ENCODE measurements around the gene EMC8. TPM values are rescaled to one million over a fixed set of nuclear protein-coding genes. Genes with fewer than 3 reads are reported as not detected.

The EMC8 gene
- total RNA-seq, 2 donors from 2014 or later: 30.2 to 38.8 TPM

GRCh38 chr16:85835227-85835751 lies 35.9 kb upstream of the EMC8 start:
- no peaks in the 10 kb centered on the region for H3K9me3 ChIP-seq
- no peak for DNase-seq (ENCODE audit: low spot score)
- no peaks in the 10 kb centered on the region for H3K4me1 ChIP-seq (replicated peaks)
- peaks cover 5% of the 10 kb centered on the region for H3K27me3 ChIP-seq (replicated peaks; ENCODE audit: insufficient read depth)
- WGBS: 47% methylated on average over 21 of the region's 21 CpGs
- H3K4me3 ChIP-seq: no peak overlapping the region
- intact Hi-C loops (cut with DNase I): no loop called here
- H3K27ac ChIP-seq: no peak overlapping the region
- TF ChIP-seq, protein P1, sequence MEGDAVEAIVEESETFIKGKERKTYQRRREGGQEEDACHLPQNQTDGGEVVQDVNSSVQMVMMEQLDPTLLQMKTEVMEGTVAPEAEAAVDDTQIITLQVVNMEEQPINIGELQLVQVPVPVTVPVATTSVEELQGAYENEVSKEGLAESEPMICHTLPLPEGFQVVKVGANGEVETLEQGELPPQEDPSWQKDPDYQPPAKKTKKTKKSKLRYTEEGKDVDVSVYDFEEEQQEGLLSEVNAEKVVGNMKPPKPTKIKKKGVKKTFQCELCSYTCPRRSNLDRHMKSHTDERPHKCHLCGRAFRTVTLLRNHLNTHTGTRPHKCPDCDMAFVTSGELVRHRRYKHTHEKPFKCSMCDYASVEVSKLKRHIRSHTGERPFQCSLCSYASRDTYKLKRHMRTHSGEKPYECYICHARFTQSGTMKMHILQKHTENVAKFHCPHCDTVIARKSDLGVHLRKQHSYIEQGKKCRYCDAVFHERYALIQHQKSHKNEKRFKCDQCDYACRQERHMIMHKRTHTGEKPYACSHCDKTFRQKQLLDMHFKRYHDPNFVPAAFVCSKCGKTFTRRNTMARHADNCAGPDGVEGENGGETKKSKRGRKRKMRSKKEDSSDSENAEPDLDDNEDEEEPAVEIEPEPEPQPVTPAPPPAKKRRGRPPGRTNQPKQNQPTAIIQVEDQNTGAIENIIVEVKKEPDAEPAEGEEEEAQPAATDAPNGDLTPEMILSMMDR (IDR thresholded peaks at IDR 0.05): no peak
- TF ChIP-seq POLR2A (IDR thresholded peaks at IDR 0.05) (no peak), POLR2AphosphoS5 (IDR thresholded peaks at IDR 0.05) (no peak)
- no peaks in the 10 kb centered on the region for H3K36me3 ChIP-seq

DNA sequence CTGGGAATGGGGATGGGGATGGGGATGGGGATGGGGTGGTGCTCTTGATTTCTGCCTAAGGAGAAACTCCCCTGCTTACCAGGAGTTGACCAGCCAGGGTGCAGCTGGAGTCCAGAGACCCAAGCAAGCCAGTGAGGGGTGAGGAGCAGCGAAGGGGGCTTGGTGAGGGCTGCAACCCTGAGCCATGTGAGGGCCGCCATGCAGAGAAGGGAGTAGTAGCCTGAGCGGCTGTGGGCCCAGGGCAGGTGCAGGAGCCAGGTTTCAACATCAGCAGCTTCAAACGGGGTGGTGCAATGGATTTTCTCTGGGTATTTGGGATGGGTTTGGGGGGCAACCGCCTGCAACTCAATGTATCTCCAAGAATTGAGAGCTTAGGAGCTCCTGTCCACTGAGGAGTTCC lies 35.4 kb upstream of the EMC8 start:
- Histone ChIP-seq H3K36me3 (no peaks in the 10 kb centered on the region), H3K9me3 (no peaks in the 10 kb centered on the region), H3K4me1 (replicated peaks) (no peaks in the 10 kb centered on the region), H3K27me3 (replicated peaks; ENCODE audit: insufficient read depth) (peaks cover 5% of the 10 kb centered on the region), H3K27ac (no peak overlapping the region), H3K4me3 (no peak overlapping the region)
- intact Hi-C loops (cut with DNase I): no loop called here
- WGBS: 93% methylated on average over 5 of the region's 5 CpGs
- TF ChIP-seq, protein P1 (IDR thresholded peaks at IDR 0.05): no peak
- no peak for TF ChIP-seq POLR2AphosphoS5 (IDR thresholded peaks at IDR 0.05)
- TF ChIP-seq POLR2A (IDR thresholded peaks at IDR 0.05): no peak
- DNase-seq (ENCODE audit: low spot score): no peak

- TF ChIP-seq POLR2A (IDR thresholded peaks at IDR 0.05) (no peak), POLR2AphosphoS5 (IDR thresholded peaks at IDR 0.05) (no peak)
- TF ChIP-seq, protein P1 (IDR thresholded peaks at IDR 0.05): no peak
- H3K9me3 ChIP-seq: no peaks in the 10 kb centered on the region
- 47% methylated on average over 21 of the region's 22 CpGs for WGBS
- H3K4me3 ChIP-seq: no peak overlapping the region
- no peak for DNase-seq (ENCODE audit: low spot score)
- no peaks in the 10 kb centered on the region for H3K36me3 ChIP-seq
- no peaks in the 10 kb centered on the region for H3K4me1 ChIP-seq (replicated peaks)
- intact Hi-C loops (cut with DNase I): no loop called here
- no peak overlapping the region for H3K27ac ChIP-seq
- peaks cover 5% of the 10 kb centered on the region for H3K27me3 ChIP-seq (replicated peaks; ENCODE audit: insufficient read depth)
Measured at GRCh38 chr16:85833219-85833920, 34.0 kb upstream of the EMC8 start.

- no peak for DNase-seq (ENCODE audit: low spot score)
- WGBS: 73% methylated on average over 21 of the region's 21 CpGs
- H3K27ac ChIP-seq: no peak overlapping the region
- H3K36me3 ChIP-seq: no peaks in the 10 kb centered on the region
- no peak overlapping the region for H3K4me3 ChIP-seq
- no peaks in the 10 kb centered on the region for H3K9me3 ChIP-seq
- TF ChIP-seq POLR2A (IDR thresholded peaks at IDR 0.05) (no peak), POLR2AphosphoS5 (IDR thresholded peaks at IDR 0.05) (no peak)
- TF ChIP-seq, protein P1 (IDR thresholded peaks at IDR 0.05): no peak
- peaks cover 5% of the 10 kb centered on the region for H3K27me3 ChIP-seq (replicated peaks; ENCODE audit: insufficient read depth)
- no peaks in the 10 kb centered on the region for H3K4me1 ChIP-seq (replicated peaks)
- intact Hi-C loops (cut with DNase I): no loop called here
Measured at GRCh38 chr16:85832570-85833218, 33.4 kb upstream of the EMC8 start.
